ENCODE data around the gene PRKG1.

Gene PRKG1

GRCh38 chr10:51638737-51639136, 564.5 kb downstream of the PRKG1 start:
- no peak overlapping the region for H3K18ac ChIP-seq (ENCODE audit: low read length)
- H3K79me2 ChIP-seq (ENCODE audit: control insufficient read depth, insufficient read depth, low read length, poor library complexity) = no peaks in the 10 kb centered on the region
- H4K12ac ChIP-seq (ENCODE audit: low read depth, low read length) = no peak overlapping the region
- WGBS (ENCODE audit: extremely low coverage, insufficient coverage, insufficient read length) = no CpG with 5 or more reads among the region's 1 CpG
- no peaks in the 10 kb centered on the region for H3K36me3 ChIP-seq (ENCODE audit: control insufficient read depth in 1 of 2, insufficient read depth in 2 of 2, low read length in 2 of 2)
- H2BK120ac ChIP-seq (ENCODE audit: insufficient read depth, low read length, poor library complexity) = no peak overlapping the region
- H2BK5ac ChIP-seq (ENCODE audit: low read depth, low read length, poor library complexity) = no peak overlapping the region
- no peak overlapping the region for H3K14ac ChIP-seq (ENCODE audit: low read length)
- H3K79me1 ChIP-seq (ENCODE audit: low read length) = no peaks in the 10 kb centered on the region
- H3K9ac ChIP-seq (ENCODE audit: low read length) = no peak overlapping the region
- H3K27me3 ChIP-seq (ENCODE audit: insufficient read depth, low read length) = no peaks in the 10 kb centered on the region
- H3K4ac ChIP-seq (ENCODE audit: low read depth, low read length) = no peak overlapping the region
- no peak overlapping the region for H2BK12ac ChIP-seq (ENCODE audit: low read length)
- H3K4me3 ChIP-seq (ENCODE audit: low read depth, low read length) = no peak overlapping the region
- no peak overlapping the region for H2AFZ ChIP-seq (ENCODE audit: insufficient read depth, low read length, poor library complexity)
- H3K4me1 ChIP-seq (ENCODE audit: control insufficient read depth in 1 of 2, insufficient read depth in 2 of 2, low read length in 2 of 2) = no peaks in the 10 kb centered on the region
- no peak overlapping the region for H3K27ac ChIP-seq (ENCODE audit: low read depth, low read length)
- no peak overlapping the region for H4K8ac ChIP-seq (ENCODE audit: low read depth, low read length)
- no peak overlapping the region for H3K4me2 ChIP-seq (ENCODE audit: low read length)
- H3K23ac ChIP-seq (ENCODE audit: low read length) = no peak overlapping the region
- H2AK5ac ChIP-seq (ENCODE audit: low read length) = no peak overlapping the region
- H3K9me3 ChIP-seq (ENCODE audit: insufficient read depth, low read depth, low read length) = no peaks in the 10 kb centered on the region
- no peak for DNase-seq
- no peak overlapping the region for H4K91ac ChIP-seq (ENCODE audit: low read depth, low read length)

DNA sequence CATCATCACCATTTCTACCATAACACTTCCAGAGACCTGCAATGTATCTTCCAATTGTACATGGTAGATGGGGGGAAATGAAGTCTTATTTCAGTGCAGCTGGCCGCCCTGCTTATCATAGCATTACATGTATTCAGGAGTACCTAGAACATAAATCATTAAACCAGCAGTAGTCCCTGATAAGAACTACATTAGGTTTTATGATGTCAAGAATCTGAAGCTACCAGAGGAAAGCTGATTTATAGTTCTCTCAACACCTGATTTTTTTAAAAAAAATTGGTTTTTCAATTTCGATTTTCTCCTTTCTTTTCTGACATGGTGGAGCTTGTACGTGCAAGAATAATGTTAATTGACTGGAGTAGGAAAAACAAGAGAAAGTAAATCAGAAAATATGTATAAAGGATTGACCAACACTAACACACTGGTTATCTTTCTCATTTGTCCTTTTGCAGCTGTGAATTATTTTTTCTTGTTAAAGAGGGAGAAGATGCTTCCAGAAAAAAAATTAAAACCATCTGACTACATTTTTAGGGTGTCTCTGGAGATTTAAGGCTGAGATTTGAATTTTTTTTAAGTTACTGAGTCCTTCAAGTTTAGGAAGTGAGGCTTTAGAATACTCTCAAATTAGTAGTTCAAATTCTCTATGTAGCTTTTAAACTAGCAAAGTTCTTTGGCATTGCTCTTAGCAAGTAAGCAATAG, 566.0 kb downstream of the PRKG1 start:
- Histone ChIP-seq H3K27me3 (ENCODE audit: insufficient read depth, low read length) (no peaks in the 10 kb centered on the region), H2AFZ (ENCODE audit: insufficient read depth, low read length, poor library complexity) (no peak overlapping the region), H3K4me3 (ENCODE audit: low read depth, low read length) (no peak overlapping the region), H3K23ac (ENCODE audit: low read length) (no peak overlapping the region), H3K4me2 (ENCODE audit: low read length) (no peak overlapping the region), H3K79me1 (ENCODE audit: low read length) (no peaks in the 10 kb centered on the region), H3K79me2 (ENCODE audit: control insufficient read depth, insufficient read depth, low read length, poor library complexity) (no peaks in the 10 kb centered on the region), H3K9me3 (ENCODE audit: insufficient read depth, low read depth, low read length) (no peaks in the 10 kb centered on the region), H3K14ac (ENCODE audit: low read length) (no peak overlapping the region), H3K4me1 (ENCODE audit: control insufficient read depth in 1 of 2, insufficient read depth in 2 of 2, low read length in 2 of 2) (no peaks in the 10 kb centered on the region), H2BK12ac (ENCODE audit: low read length) (no peak overlapping the region), H2AK5ac (ENCODE audit: low read length) (no peak overlapping the region), H4K8ac (ENCODE audit: low read depth, low read length) (no peak overlapping the region), H2BK120ac (ENCODE audit: insufficient read depth, low read length, poor library complexity) (no peak overlapping the region), H3K4ac (ENCODE audit: low read depth, low read length) (no peak overlapping the region), H2BK5ac (ENCODE audit: low read depth, low read length, poor library complexity) (no peak overlapping the region), H3K36me3 (ENCODE audit: control insufficient read depth in 1 of 2, insufficient read depth in 2 of 2, low read length in 2 of 2) (no peaks in the 10 kb centered on the region), H3K18ac (ENCODE audit: low read length) (no peak overlapping the region), H3K9ac (ENCODE audit: low read length) (no peak overlapping the region), H4K91ac (ENCODE audit: low read depth, low read length) (no peak overlapping the region), H4K12ac (ENCODE audit: low read depth, low read length) (no peak overlapping the region), H3K27ac (ENCODE audit: low read depth, low read length) (no peak overlapping the region)
- no peak for DNase-seq
- WGBS (ENCODE audit: extremely low coverage, insufficient coverage, insufficient read length) = no CpG with 5 or more reads among the region's 3 CpGs

GRCh38 chr10:51642581-51642980, 568.3 kb downstream of the PRKG1 start:
- no peak overlapping the region for H4K8ac ChIP-seq (ENCODE audit: low read depth, low read length)
- H3K4me2 ChIP-seq (ENCODE audit: low read length) = no peak overlapping the region
- no peak overlapping the region for H4K12ac ChIP-seq (ENCODE audit: low read depth, low read length)
- no peaks in the 10 kb centered on the region for H3K27me3 ChIP-seq (ENCODE audit: insufficient read depth, low read length)
- H2AFZ ChIP-seq (ENCODE audit: insufficient read depth, low read length, poor library complexity) = no peak overlapping the region
- no peak overlapping the region for H2BK120ac ChIP-seq (ENCODE audit: insufficient read depth, low read length, poor library complexity)
- no peak overlapping the region for H2BK12ac ChIP-seq (ENCODE audit: low read length)
- H3K79me2 ChIP-seq (ENCODE audit: control insufficient read depth, insufficient read depth, low read length, poor library complexity) = no peaks in the 10 kb centered on the region
- H3K27ac ChIP-seq (ENCODE audit: low read depth, low read length) = no peak overlapping the region
- H3K9ac ChIP-seq (ENCODE audit: low read length) = no peak overlapping the region
- no peak overlapping the region for H4K91ac ChIP-seq (ENCODE audit: low read depth, low read length)
- no peak overlapping the region for H3K18ac ChIP-seq (ENCODE audit: low read length)
- H3K23ac ChIP-seq (ENCODE audit: low read length) = no peak overlapping the region
- H3K36me3 ChIP-seq (ENCODE audit: control insufficient read depth in 1 of 2, insufficient read depth in 2 of 2, low read length in 2 of 2) = no peaks in the 10 kb centered on the region
- no peak for DNase-seq
- H3K4ac ChIP-seq (ENCODE audit: low read depth, low read length) = no peak overlapping the region
- 100% methylated on average over 1 of the region's 4 CpGs for WGBS (ENCODE audit: extremely low coverage, insufficient coverage, insufficient read length)
- no peak overlapping the region for H3K4me3 ChIP-seq (ENCODE audit: low read depth, low read length)
- H2BK5ac ChIP-seq (ENCODE audit: low read depth, low read length, poor library complexity) = no peak overlapping the region
- no peak overlapping the region for H2AK5ac ChIP-seq (ENCODE audit: low read length)
- H3K79me1 ChIP-seq (ENCODE audit: low read length) = no peaks in the 10 kb centered on the region
- H3K14ac ChIP-seq (ENCODE audit: low read length) = no peak overlapping the region
- H3K4me1 ChIP-seq (ENCODE audit: control insufficient read depth in 1 of 2, insufficient read depth in 2 of 2, low read length in 2 of 2) = no peaks in the 10 kb centered on the region
- H3K9me3 ChIP-seq (ENCODE audit: insufficient read depth, low read depth, low read length) = no peaks in the 10 kb centered on the region

DNA sequence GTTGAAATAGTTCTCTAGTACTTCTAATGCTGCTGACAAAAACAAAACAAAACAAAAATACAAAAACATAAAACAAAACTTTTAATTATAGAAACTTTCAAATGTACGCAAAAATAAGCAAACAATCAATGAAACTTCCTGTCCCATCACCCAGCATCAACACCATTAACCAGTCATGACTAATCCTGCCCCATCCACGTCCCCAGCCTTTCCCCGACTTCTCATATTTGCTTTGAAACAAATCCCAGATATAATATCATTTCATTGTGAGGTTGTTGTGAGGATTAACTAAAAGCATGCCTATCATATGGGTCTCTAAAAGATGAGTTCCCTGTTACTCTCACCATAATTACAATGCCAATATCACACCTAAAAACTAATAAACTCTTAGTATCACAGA, 569.4 kb downstream of the PRKG1 start:
- H3K79me2 ChIP-seq (ENCODE audit: control insufficient read depth, insufficient read depth, low read length, poor library complexity) = no peaks in the 10 kb centered on the region
- H4K12ac ChIP-seq (ENCODE audit: low read depth, low read length) = no peak overlapping the region
- H2BK120ac ChIP-seq (ENCODE audit: insufficient read depth, low read length, poor library complexity) = no peak overlapping the region
- no peak overlapping the region for H2AK5ac ChIP-seq (ENCODE audit: low read length)
- no peak overlapping the region for H3K4me3 ChIP-seq (ENCODE audit: low read depth, low read length)
- no peak overlapping the region for H3K27ac ChIP-seq (ENCODE audit: low read depth, low read length)
- no peak overlapping the region for H2BK12ac ChIP-seq (ENCODE audit: low read length)
- no peak overlapping the region for H3K9ac ChIP-seq (ENCODE audit: low read length)
- DNase-seq = no peak
- H4K8ac ChIP-seq (ENCODE audit: low read depth, low read length) = no peak overlapping the region
- no peaks in the 10 kb centered on the region for H3K9me3 ChIP-seq (ENCODE audit: insufficient read depth, low read depth, low read length)
- no peaks in the 10 kb centered on the region for H3K79me1 ChIP-seq (ENCODE audit: low read length)
- no peak overlapping the region for H3K18ac ChIP-seq (ENCODE audit: low read length)
- no peaks in the 10 kb centered on the region for H3K27me3 ChIP-seq (ENCODE audit: insufficient read depth, low read length)
- H3K4ac ChIP-seq (ENCODE audit: low read depth, low read length) = no peak overlapping the region
- H2AFZ ChIP-seq (ENCODE audit: insufficient read depth, low read length, poor library complexity) = no peak overlapping the region
- no peak overlapping the region for H3K23ac ChIP-seq (ENCODE audit: low read length)
- 100% methylated on average over 1 of the region's 3 CpGs for WGBS (ENCODE audit: extremely low coverage, insufficient coverage, insufficient read length)
- no peak overlapping the region for H3K14ac ChIP-seq (ENCODE audit: low read length)
- no peaks in the 10 kb centered on the region for H3K36me3 ChIP-seq (ENCODE audit: control insufficient read depth in 1 of 2, insufficient read depth in 2 of 2, low read length in 2 of 2)
- H4K91ac ChIP-seq (ENCODE audit: low read depth, low read length) = no peak overlapping the region
- H3K4me2 ChIP-seq (ENCODE audit: low read length) = no peak overlapping the region
- H2BK5ac ChIP-seq (ENCODE audit: low read depth, low read length, poor library complexity) = no peak overlapping the region
- H3K4me1 ChIP-seq (ENCODE audit: control insufficient read depth in 1 of 2, insufficient read depth in 2 of 2, low read length in 2 of 2) = no peaks in the 10 kb centered on the region

All from trophoblast cell (in vitro differentiated cells and primary cell).